Rectal smooth muscle tissue (tissue), 1 donor: ENCODE measurements around the gene SCN3A.

ENCODE experiments used
- H3K27ac ChIP-seq: one replicate; pipeline ENCODE4 v1.7.0; 2013; ENCODE audit warnings: low read depth, low read length, inconsistent platforms
- H3K27me3 ChIP-seq: one replicate; pipeline ENCODE4 v1.7.0; 2013; ENCODE audit warnings: low read length; ENCODE audit not compliant: control insufficient read depth, insufficient read depth
- H3K36me3 ChIP-seq: one replicate; pipeline ENCODE4 v1.7.0; 2013; ENCODE audit warnings: low read length; ENCODE audit not compliant: control insufficient read depth, insufficient read depth
- H3K4me1 ChIP-seq: one replicate; pipeline ENCODE4 v1.7.0; 2013; ENCODE audit warnings: low read length; ENCODE audit not compliant: control insufficient read depth, insufficient read depth
- H3K4me3 ChIP-seq: one replicate; pipeline ENCODE4 v1.7.0; 2013; ENCODE audit warnings: low read length
- H3K9ac ChIP-seq: one replicate; pipeline ENCODE4 v1.7.0; 2013; ENCODE audit warnings: low read length

The SCN3A gene

GRCh38 chr2:165203689-165204559, at the start of gene SCN3A:
SCN3A (minus strand) TSS chr2:165204050; CDS start chr2:165176394, 27,656 bp downstream.
- Histone ChIP-seq H3K4me3 (peak within 1 kb of the TSS; percentile 9), H3K36me3 (no peaks in the 10 kb centered on the region), H3K27me3 (no peaks in the 10 kb centered on the region), H3K27ac (no peak within 1 kb of the TSS), H3K4me1 (no peaks in the 10 kb centered on the region), H3K9ac (no peak within 1 kb of the TSS)

GRCh38 chr2:165253178-165253577, 49.3 kb upstream of the SCN3A start:
- Histone ChIP-seq H3K4me1 (no peaks in the 10 kb centered on the region), H3K9ac (no peak overlapping the region), H3K4me3 (no peak overlapping the region), H3K27ac (no peak overlapping the region), H3K36me3 (no peaks in the 10 kb centered on the region), H3K27me3 (no peaks in the 10 kb centered on the region)

DNA sequence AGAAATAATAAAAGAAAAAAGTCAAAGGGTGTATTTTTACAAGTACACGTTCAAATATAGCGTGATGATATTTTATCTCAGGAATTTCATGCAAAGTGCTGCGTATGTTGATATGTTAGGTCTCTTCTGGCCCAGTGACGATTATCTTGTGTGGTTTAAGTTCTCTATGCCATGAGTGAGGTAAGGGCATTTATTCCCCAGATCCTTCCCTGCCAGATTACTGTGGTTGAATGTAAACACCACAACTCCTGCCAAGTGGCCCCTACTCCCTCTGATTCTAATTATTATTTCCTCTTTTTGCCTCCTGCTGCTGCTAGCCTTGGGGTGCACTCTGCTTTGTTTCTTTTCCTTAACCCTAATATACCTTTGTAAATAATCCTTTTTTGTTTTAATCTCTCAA, 47.5 kb upstream of the SCN3A start:
- no peak overlapping the region for H3K27ac ChIP-seq
- H3K27me3 ChIP-seq = no peaks in the 10 kb centered on the region
- no peak overlapping the region for H3K9ac ChIP-seq
- no peaks in the 10 kb centered on the region for H3K36me3 ChIP-seq
- no peaks in the 10 kb centered on the region for H3K4me1 ChIP-seq
- no peak overlapping the region for H3K4me3 ChIP-seq

DNA sequence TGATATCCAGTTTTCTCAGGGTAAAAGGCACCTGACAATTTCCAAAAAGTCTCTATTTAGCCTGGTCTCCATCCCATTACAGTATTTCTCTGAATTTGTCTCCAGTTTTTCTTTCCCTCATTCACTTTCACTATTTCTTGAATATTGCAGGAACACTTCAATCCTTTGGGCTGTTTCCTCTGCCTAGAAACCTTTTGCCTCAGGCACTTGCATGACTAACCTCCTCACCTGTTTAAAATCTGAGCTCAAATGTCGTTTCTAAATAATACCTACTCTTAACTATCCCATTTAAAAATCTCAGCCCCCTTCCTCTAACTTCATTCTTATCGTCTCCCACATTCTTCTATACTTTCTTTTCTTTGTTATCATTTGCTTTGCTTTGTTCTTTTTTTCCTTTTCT, 44.4 kb upstream of the SCN3A start:
- no peak overlapping the region for H3K4me3 ChIP-seq
- H3K27ac ChIP-seq = no peak overlapping the region
- no peaks in the 10 kb centered on the region for H3K4me1 ChIP-seq
- H3K27me3 ChIP-seq = no peaks in the 10 kb centered on the region
- H3K9ac ChIP-seq = no peak overlapping the region
- H3K36me3 ChIP-seq = no peaks in the 10 kb centered on the region

DNA sequence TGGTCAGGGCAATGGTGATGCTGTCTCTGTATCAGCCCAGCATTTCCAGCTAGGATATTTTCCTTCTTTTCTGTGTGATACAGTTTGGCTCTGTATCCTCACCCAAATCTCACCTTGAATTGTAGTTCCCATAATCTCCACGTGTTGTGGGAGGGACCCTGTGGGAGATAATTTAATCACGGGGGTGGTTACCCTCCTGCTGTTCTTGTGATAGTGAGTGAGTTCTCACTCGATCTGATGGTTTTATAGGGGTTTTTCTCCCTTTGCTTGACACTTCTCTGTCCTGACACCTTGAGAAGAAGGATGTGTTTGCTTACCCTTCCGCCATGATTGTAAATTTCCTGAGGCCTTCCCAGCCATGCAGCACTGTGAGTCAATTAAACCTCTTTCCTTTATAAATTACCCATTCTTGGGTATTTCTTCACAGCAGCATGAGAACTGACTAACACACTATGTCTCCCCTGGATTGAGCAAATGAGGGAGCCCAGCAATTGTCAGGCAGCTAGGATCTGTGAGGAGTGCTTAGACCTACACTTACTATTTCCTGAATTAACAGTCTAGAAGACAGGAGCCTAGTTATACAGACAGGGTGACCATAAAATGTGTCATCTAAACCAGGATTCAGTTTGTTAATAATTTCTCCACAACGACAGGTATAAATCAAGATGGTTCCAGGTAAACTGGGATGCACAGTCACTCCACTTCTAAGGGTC, 41.4 kb upstream of the SCN3A start:
- H3K27me3 ChIP-seq = no peaks in the 10 kb centered on the region
- no peaks in the 10 kb centered on the region for H3K36me3 ChIP-seq
- no peaks in the 10 kb centered on the region for H3K4me1 ChIP-seq
- H3K9ac ChIP-seq = no peak overlapping the region
- no peak overlapping the region for H3K4me3 ChIP-seq
- H3K27ac ChIP-seq = no peak overlapping the region

GRCh38 chr2:165240916-165241315, 37.1 kb upstream of the SCN3A start:
- Histone ChIP-seq H3K4me3 (no peak overlapping the region), H3K36me3 (no peaks in the 10 kb centered on the region), H3K4me1 (no peaks in the 10 kb centered on the region), H3K27ac (no peak overlapping the region), H3K27me3 (no peaks in the 10 kb centered on the region), H3K9ac (no peak overlapping the region)

DNA sequence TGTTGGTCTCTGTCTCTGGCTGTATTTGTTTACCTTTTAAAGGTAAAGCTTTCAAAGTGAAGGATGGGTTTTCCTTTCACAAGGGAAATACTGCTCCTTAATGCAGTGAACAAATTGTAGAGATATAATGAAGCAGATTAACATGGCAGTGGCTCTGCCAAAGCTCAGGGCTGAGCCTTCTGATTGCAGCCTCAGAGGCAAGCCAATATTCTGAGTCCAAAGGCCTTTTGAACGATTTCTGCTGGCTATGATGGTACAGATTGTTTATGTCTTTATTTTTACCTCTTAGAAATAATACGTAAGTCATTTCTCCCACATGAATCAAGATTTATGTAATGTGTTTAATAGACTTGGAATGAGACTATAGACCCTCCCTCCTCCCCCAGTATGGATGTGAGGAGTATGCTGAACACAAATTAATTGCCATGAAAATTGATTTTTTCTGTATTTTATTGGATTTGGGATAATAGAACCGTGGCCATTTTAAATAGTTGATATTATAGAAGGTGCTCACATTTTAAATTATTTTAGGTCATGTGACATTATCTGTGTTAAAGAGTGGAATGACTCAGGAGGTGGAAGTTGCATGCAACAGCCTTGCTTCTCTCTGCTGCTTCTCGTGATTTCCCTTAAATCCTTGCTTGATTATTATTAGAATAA, 36.1 kb upstream of the SCN3A start:
- no peaks in the 10 kb centered on the region for H3K36me3 ChIP-seq
- H3K27ac ChIP-seq = no peak overlapping the region
- H3K9ac ChIP-seq = no peak overlapping the region
- H3K27me3 ChIP-seq = no peaks in the 10 kb centered on the region
- no peaks in the 10 kb centered on the region for H3K4me1 ChIP-seq
- H3K4me3 ChIP-seq = no peak overlapping the region

DNA sequence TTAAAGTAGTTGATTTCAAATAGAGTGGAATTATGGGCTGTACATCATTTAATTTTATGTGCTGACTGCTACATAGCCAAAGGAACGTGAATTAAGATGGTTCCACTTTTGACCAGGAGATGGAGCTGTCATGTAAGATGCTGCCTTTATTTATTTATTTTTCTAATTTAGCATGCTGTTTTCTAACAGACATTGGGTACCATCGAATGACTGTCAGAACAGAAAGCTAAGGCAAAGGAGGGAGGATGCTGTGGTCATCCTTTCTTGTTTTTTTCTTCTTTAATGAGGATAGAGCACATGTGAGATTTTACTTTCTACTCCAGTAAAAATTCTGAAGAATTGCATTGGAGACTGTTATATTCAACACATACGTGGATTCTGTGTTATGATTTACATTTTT, 35.4 kb upstream of the SCN3A start, which contains the start of gene SCN2A:
Gene SCN2A (plus strand): TSS at position 185 of the 400 bp plus-strand sequence. CDS start 56,410 bp downstream, outside the sequence.
- Histone ChIP-seq H3K36me3 (no peaks in the 10 kb centered on the region), H3K4me3 (no peak within 1 kb of the TSS), H3K4me1 (no peaks in the 10 kb centered on the region), H3K9ac (no peak within 1 kb of the TSS), H3K27me3 (no peaks in the 10 kb centered on the region), H3K27ac (no peak within 1 kb of the TSS)

DNA sequence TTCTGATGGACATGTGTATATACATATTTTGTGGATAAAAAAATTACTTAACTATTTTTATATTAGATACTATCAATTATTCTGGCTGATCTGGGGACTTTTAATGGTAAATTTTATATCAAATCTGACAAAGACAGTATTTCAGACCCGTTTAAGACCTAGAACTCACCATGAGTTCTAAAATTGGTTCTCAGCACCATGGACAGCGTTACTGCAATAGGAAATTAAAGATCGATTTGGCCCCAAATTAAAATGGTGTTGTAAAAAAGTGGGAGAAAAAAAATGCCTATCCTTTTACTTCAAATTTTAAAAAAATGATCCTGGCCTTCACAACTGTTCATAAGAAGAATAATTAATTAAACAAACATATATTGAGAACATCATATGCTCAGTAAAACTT, 34.4 kb upstream of the SCN3A start:
- Histone ChIP-seq H3K9ac (no peak overlapping the region), H3K4me3 (no peak overlapping the region), H3K36me3 (no peaks in the 10 kb centered on the region), H3K27me3 (no peaks in the 10 kb centered on the region), H3K27ac (no peak overlapping the region), H3K4me1 (no peaks in the 10 kb centered on the region)

DNA sequence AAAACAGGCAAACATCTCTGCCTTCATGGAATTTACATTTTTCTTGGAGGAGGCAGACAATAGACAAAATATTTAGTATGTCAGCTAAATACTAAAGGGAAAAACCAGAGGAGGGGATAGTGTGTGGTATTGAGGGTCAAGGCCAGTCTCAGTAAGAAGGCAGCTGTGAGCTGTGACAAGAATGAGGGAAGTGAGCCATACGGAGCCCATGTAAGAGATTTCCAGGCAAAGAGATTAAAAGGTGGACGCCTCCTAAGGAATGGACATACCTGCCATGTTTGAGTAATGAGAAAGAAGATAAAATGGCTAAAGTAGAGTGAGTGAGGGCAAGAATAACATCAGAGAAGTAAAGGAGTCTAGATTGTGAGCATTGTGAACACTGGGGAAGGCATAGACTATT, 33.2 kb upstream of the SCN3A start:
- H3K27me3 ChIP-seq = no peaks in the 10 kb centered on the region
- H3K4me3 ChIP-seq = no peak overlapping the region
- H3K4me1 ChIP-seq = no peaks in the 10 kb centered on the region
- H3K9ac ChIP-seq = no peak overlapping the region
- H3K36me3 ChIP-seq = no peaks in the 10 kb centered on the region
- H3K27ac ChIP-seq = no peak overlapping the region

DNA sequence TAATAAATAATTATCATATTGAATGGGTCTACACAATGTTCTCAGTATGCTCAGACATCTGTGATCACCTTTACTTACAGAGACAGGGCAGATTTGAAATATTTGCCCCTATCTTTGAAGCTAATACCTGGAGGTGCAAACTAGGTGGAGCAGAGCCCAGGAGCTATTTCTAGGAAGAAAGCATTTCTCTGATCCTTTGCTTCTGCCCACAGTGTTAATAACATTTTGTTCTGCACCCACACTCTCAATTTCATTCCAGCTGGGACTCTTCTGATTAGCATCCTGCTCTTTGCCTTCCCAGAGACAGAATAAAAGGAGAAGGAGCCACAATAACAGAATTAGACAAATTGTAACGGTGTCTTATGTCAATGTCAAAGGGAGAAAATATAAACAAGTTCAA, 23.7 kb upstream of the SCN3A start:
- Histone ChIP-seq H3K27me3 (no peaks in the 10 kb centered on the region), H3K4me3 (no peak overlapping the region), H3K36me3 (no peaks in the 10 kb centered on the region), H3K27ac (no peak overlapping the region), H3K4me1 (no peaks in the 10 kb centered on the region), H3K9ac (no peak overlapping the region)

GRCh38 chr2:165224941-165225340, 21.1 kb upstream of the SCN3A start:
- no peak overlapping the region for H3K27ac ChIP-seq
- no peaks in the 10 kb centered on the region for H3K4me1 ChIP-seq
- H3K27me3 ChIP-seq = no peaks in the 10 kb centered on the region
- no peaks in the 10 kb centered on the region for H3K36me3 ChIP-seq
- H3K4me3 ChIP-seq = no peak overlapping the region
- no peak overlapping the region for H3K9ac ChIP-seq
